SJSA1 (cell line): ENCODE data around the gene STARD5. TPM values are rescaled to one million over a fixed set of nuclear protein-coding genes. Genes with fewer than 3 reads are reported as not detected.

ENCODE experiments used
- DNase-seq, 2 experiments: peaks; one replicate each; pipeline ENCODE4 v3.0.0-alpha.2; 2015 to 2020; ENCODE audit warnings: low spot score in 2 of 2, low read depth in 1 of 2
- H3K27ac ChIP-seq: fragments of 250-450 bp; sonication (Bioruptor Pico); 2 replicates; pipeline ENCODE4 v1.5.1; 2020; ENCODE audit warnings: mild to moderate bottlenecking, moderate library complexity
- H3K27me3 ChIP-seq: fragments of 250-450 bp; sonication (Bioruptor Pico); replicated peaks from 2 replicates; pipeline ENCODE4 v1.5.1; 2020; ENCODE audit warnings: mild to moderate bottlenecking, moderate library complexity
- H3K36me3 ChIP-seq: fragments of 250-450 bp; sonication (Bioruptor Pico); 2 replicates; pipeline ENCODE4 v1.5.1; 2020; ENCODE audit warnings: mild to moderate bottlenecking
- H3K4me1 ChIP-seq: fragments of 250-450 bp; sonication (Bioruptor Pico); replicated peaks from 2 replicates; pipeline ENCODE4 v1.6.1; 2021; ENCODE audit warnings: mild to moderate bottlenecking
- H3K4me3 ChIP-seq: fragments of 250-450 bp; sonication (Bioruptor Pico); 2 replicates; pipeline ENCODE4 v1.5.1; 2020; ENCODE audit warnings: mild to moderate bottlenecking
- H3K9me3 ChIP-seq: fragments of 250-450 bp; sonication (Bioruptor Pico); replicated peaks from 2 replicates; pipeline ENCODE4 v1.5.1; 2020; ENCODE audit warnings: mild to moderate bottlenecking
- total RNA-seq: library from RNA; depleted of rRNA; stranded (reverse); fragments of >200 nt; shearing (Covaris generic); gene quantifications from 2 replicates; pipeline ENCODE4 v1.2.3, GENCODE V29; 2014

The STARD5 gene
- total RNA-seq, 1 experiment from 2014 or later, result 6.3 TPM

GRCh38 chr15:81288040-81288439 lies 35.9 kb downstream of the STARD5 start:
- no peaks in the 10 kb centered on the region for H3K4me1 ChIP-seq
- no peak for DNase-seq

DNA sequence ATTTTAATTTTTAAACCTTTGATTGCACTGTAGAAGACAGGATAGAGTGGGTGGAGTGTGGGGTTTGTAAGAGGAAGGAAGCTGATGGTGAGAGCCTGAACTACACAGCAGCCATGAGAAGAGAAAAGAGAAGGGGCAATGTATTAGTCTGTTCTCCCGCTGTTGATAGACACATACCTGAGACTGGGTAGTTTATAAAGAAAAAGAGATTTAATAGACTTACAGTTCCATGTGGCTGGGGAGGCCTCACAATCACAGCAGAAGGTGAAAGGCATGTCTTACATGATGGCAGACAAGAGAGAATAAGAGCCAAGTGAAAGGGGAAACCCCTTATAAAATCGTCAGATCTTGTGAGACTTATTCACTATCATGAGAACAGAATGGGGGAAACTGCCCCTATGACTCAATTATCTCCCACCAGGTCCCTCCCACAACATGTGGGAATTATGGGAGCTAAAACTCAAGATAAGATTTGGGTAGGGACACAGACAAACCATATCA lies 37.3 kb downstream of the STARD5 start:
- no peak overlapping the region for H3K27ac ChIP-seq
- H3K27me3 ChIP-seq, result 0 out of 2 replicates have a peak, but pooled peaks cover 3% of the 10 kb centered on the region
- no peak overlapping the region for H3K4me3 ChIP-seq
- no peak for DNase-seq
- H3K36me3 ChIP-seq, result no peaks in the 10 kb centered on the region
- H3K9me3 ChIP-seq, result no peaks in the 10 kb centered on the region
- no peaks in the 10 kb centered on the region for H3K4me1 ChIP-seq

More at GRCh38 chr15:81288040-81288439, 35.9 kb downstream of the STARD5 start:
- Histone ChIP-seq H3K9me3 (no peaks in the 10 kb centered on the region), H3K4me3 (no peak overlapping the region), H3K36me3 (no peaks in the 10 kb centered on the region), H3K27ac (no peak overlapping the region), H3K27me3 (0 out of 2 replicates have a peak, but pooled peaks cover 3% of the 10 kb centered on the region)

DNA sequence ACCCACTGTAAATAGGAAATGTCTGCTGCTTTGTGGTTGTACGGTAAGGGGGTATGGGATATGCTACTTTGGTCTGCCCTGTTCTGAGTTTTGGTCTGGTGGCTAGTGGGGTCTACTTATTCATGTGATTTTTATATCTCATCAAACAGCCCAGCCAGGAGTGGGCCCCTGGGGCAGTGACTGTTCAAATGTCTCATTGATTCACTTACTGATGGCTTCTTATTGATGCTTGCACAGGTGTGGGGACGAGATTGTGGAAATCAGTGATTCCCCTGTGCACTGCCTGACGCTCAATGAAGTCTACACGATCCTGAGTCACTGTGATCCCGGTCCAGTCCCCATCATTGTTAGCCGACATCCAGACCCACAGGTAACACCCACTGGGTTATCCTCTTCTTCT lies 38.5 kb downstream of the STARD5 start:
- no peak overlapping the region for H3K4me3 ChIP-seq
- no peak overlapping the region for H3K27ac ChIP-seq

DNA sequence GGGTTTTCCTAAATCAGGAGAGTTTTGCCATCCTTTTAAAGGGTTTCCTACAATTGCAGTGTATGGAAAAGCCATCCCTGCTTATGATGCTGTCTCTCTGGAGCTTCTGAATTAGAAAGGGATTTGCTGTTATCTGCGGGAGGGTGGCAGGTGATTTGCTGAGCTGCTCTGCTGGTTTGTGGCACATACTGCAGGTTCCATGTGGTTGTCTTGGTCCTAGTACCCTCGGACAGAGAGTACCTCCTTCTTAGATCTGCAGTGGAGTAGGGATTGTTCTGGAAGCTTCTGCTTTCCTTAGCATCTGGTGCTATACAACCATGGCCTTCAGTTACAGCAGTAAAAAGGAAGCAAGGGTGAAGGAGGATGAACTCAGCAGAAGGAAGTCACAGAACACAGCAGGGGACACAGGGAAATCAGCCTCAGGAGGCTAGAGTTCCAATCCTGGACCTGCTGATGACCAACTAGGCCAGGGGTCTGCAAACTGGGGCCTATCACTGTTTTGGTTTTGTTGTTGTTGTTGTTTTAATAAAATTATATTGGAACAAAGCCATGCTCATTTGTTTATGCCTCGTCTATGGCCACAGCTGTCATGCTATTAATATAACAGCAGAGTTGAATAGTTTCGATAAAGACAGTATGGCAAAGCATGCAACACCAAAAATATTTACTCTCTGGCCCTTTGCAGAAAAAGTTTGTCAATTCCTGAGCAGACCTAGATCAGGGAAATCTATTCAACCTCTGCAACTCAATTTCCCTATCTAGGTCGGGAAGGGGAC lies 39.5 kb downstream of the STARD5 start:
- Histone ChIP-seq H3K9me3 (no peaks in the 10 kb centered on the region), H3K36me3 (no peaks in the 10 kb centered on the region)
- DNase-seq, result no peak

More for the DNA sequence above, 38.5 kb downstream of the STARD5 start:
- no peak for DNase-seq
- H3K27me3 ChIP-seq, result 0 out of 2 replicates have a peak, but pooled peaks cover 3% of the 10 kb centered on the region
- no peaks in the 10 kb centered on the region for H3K36me3 ChIP-seq
- H3K9me3 ChIP-seq, result no peaks in the 10 kb centered on the region
- peaks cover 2% of the 10 kb centered on the region; the same call in 1 of the 2 replicates for H3K4me1 ChIP-seq

DNA sequence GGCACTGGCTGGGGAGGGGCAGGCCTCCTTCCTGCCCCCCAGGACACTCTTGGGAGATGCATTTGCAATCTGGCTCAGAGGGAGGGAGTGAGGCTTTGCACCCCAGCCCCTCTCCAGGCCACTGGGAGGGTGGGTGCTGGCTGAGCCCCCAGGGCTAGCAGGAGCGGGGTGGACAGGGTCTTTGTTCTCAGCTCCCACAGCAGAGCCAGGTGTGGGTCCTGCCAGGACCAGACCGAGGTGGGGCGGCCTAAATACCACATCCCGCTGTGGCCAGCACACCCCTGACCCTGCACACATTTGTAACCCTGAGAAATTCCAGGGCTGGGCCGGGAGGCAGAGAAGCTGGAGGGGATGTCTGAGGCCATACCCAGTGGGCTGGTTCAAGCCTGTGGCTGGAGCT lies 41.0 kb downstream of the STARD5 start:
- no peak for DNase-seq
- H3K36me3 ChIP-seq, result no peaks in the 10 kb centered on the region
- H3K4me1 ChIP-seq, result peaks cover 12% of the 10 kb centered on the region
- H3K27ac ChIP-seq, result no peak overlapping the region
- H3K9me3 ChIP-seq, result no peaks in the 10 kb centered on the region
- 0 out of 2 replicates have a peak, but pooled peaks cover 3% of the 10 kb centered on the region for H3K27me3 ChIP-seq
- no peak overlapping the region for H3K4me3 ChIP-seq

More for the DNA sequence above, 39.5 kb downstream of the STARD5 start:
- 0 out of 2 replicates have a peak, but pooled peaks cover 3% of the 10 kb centered on the region for H3K27me3 ChIP-seq
- H3K4me1 ChIP-seq, result peaks cover 10% of the 10 kb centered on the region
- no peak overlapping the region for H3K4me3 ChIP-seq
- H3K27ac ChIP-seq, result no peak overlapping the region

DNA sequence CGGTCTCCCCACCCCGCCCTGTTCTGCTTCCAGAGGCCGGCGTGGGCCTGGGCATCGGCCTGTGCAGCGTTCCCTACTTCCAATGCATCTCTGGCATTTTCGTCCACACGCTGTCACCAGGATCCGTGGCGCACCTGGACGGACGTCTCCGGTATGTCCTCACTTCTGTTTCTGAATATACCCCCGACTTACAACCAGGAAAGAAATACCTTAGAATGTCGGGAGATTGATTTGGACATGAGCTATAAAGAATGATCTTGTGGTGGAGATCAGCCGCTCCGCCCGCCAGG lies 41.4 kb downstream of the STARD5 start:
- Histone ChIP-seq H3K4me3 (no peak overlapping the region), H3K36me3 (no peaks in the 10 kb centered on the region), H3K4me1 (peaks cover 12% of the 10 kb centered on the region)

GRCh38 chr15:81281766-81282605 lies 42.0 kb downstream of the STARD5 start:
- Histone ChIP-seq H3K4me3 (no peak overlapping the region), H3K27ac (no peak overlapping the region), H3K27me3 (0 out of 2 replicates have a peak, but pooled peaks cover 3% of the 10 kb centered on the region), H3K9me3 (no peaks in the 10 kb centered on the region), H3K36me3 (no peaks in the 10 kb centered on the region), H3K4me1 (peaks cover 12% of the 10 kb centered on the region)
- DNase-seq, result peak in 1 of 2 experiments; percentile 7

More for the DNA sequence above, 41.4 kb downstream of the STARD5 start:
- no peak for DNase-seq
- H3K9me3 ChIP-seq, result no peaks in the 10 kb centered on the region
- H3K27me3 ChIP-seq, result 0 out of 2 replicates have a peak, but pooled peaks cover 3% of the 10 kb centered on the region
- no peak overlapping the region for H3K27ac ChIP-seq

DNA sequence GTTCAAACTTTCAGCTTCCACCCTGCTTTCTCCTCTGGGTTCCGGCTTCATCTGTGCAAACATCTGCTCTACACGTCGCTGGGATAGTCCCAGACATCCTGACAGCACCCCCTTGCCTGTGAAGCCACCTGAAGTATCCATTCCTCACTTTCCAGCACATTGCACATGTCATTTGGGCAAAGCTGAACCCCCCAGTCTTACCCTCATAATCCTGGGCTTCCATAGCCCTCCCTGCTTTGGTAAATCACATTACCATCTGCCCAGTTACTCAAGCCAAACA lies 42.5 kb downstream of the STARD5 start:
- Histone ChIP-seq H3K9me3 (no peaks in the 10 kb centered on the region), H3K4me3 (no peak overlapping the region), H3K4me1 (peaks cover 12% of the 10 kb centered on the region), H3K27me3 (0 out of 2 replicates have a peak, but pooled peaks cover 3% of the 10 kb centered on the region), H3K27ac (no peak overlapping the region), H3K36me3 (no peaks in the 10 kb centered on the region)
- DNase-seq, result no peak

DNA sequence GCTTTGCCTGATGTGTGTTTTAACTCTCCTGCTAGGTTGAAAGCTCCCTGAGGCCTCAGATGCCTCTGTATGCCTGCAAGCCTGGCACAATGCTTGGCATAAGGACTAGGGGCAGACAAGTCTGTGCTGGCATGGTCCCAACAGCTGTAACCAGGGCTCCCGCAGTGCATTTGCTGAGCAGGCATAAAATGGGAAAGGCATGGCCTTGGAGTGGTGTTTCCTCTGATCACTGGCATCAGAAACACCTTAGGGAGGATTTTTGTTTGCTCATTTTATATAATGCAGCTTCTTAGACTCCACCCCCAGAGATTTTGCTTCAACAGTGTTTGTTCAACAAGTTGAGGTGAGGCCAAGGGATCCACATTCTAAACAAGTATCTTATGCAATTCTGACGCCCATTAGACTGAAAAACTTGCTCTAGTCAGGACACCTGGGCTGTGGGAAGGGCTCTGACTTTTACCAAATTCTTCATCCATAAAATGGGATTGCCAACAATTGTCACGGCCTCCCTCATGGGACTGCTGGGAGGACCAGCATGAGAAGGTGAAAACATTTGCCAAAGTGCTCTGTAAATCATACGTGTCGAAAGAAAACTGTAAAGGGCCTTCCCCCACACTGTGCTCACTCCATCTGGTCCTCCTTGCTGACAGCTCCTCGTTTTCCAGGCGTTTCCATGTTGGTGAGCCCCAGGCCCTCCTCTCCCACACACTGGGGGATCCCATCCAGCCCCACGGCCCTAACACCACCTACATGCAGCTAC lies 43.1 kb downstream of the STARD5 start:
- Histone ChIP-seq H3K27me3 (no peaks in the 10 kb centered on the region), H3K4me1 (peaks cover 12% of the 10 kb centered on the region), H3K4me3 (no peak overlapping the region), H3K27ac (no peak overlapping the region), H3K36me3 (no peaks in the 10 kb centered on the region), H3K9me3 (no peaks in the 10 kb centered on the region)
- peak in 1 of 2 experiments; percentile 31 for DNase-seq

GRCh38 chr15:81279621-81280485 lies 44.1 kb downstream of the STARD5 start:
- Histone ChIP-seq H3K27ac (no peak overlapping the region), H3K4me3 (no peak overlapping the region), H3K27me3 (no peaks in the 10 kb centered on the region), H3K9me3 (no peaks in the 10 kb centered on the region), H3K36me3 (no peaks in the 10 kb centered on the region), H3K4me1 (peaks cover 18% of the 10 kb centered on the region)
- DNase-seq, result peak; percentile 60 to 61

GRCh38 chr15:81278306-81279029 lies 45.5 kb downstream of the STARD5 start:
- no peak overlapping the region for H3K4me3 ChIP-seq
- H3K27me3 ChIP-seq, result no peaks in the 10 kb centered on the region
- no peaks in the 10 kb centered on the region for H3K9me3 ChIP-seq
- no peak overlapping the region for H3K27ac ChIP-seq
- H3K36me3 ChIP-seq, result no peaks in the 10 kb centered on the region
- peaks cover 18% of the 10 kb centered on the region for H3K4me1 ChIP-seq
- peak in 1 of 2 experiments; percentile 15 for DNase-seq

DNA sequence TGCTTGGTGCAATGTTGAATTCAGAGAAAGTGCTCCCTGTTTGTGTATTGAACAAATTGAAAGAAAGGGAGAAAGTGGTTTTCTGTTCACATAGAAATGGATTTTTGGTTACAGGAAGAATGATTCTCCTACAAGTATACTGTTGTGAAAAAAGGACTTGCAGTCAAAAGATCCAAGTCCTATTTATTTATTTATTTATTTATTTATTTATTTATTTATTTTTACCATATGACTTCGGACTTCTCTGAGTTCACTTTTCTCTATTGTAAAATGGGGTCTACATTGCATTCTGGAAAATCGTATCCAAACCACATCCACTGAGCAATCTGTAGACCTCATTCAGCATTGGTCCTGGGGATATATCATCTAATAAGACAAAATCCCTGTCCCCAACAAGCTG lies 46.1 kb downstream of the STARD5 start:
- no peak overlapping the region for H3K4me3 ChIP-seq
- H3K4me1 ChIP-seq, result peaks cover 18% of the 10 kb centered on the region
- no peaks in the 10 kb centered on the region for H3K27me3 ChIP-seq
- no peaks in the 10 kb centered on the region for H3K9me3 ChIP-seq
- DNase-seq, result no peak
- H3K27ac ChIP-seq, result no peak overlapping the region
- no peaks in the 10 kb centered on the region for H3K36me3 ChIP-seq
